ENCODE data around the gene ATAD3C. TPM values are rescaled to one million over a fixed set of nuclear protein-coding genes. Genes with fewer than 3 reads are reported as not detected.
"Not testable (repeated sequence)": the region's sequence is repeated elsewhere in the genome, so short reads cannot be mapped to it uniquely, and the experiment has no call there.

The ATAD3C gene
- polyA plus RNA-seq (2013, experiment 1 of 4), result 0.96 TPM
- 1.0 TPM for polyA plus RNA-seq (2013, experiment 2 of 4)
- polyA plus RNA-seq (2013, experiment 3 of 4), result 0.21 TPM
- polyA plus RNA-seq (2013, experiment 4 of 4), result 1.1 TPM

- H3K27ac ChIP-seq (ENCODE audit: insufficient read depth, low read depth, low read length, poor library complexity, severe bottlenecking), result no peak within 1 kb of the TSS
- no peaks in the 10 kb centered on the region for H3K9me3 ChIP-seq (ENCODE audit: control insufficient read depth, low read length)
- no peaks in the 10 kb centered on the region for H3K4me1 ChIP-seq (ENCODE audit: control insufficient read depth, insufficient read depth, low read length)
- 90 to 96% methylated on average over 6 of the region's 6 CpGs for WGBS, 2 experiments
- H3K36me3 ChIP-seq (ENCODE audit: control insufficient read depth, insufficient read depth, low read length), result no peaks in the 10 kb centered on the region
- no peaks in the 10 kb centered on the region for H3K27me3 ChIP-seq (ENCODE audit: control insufficient read depth, insufficient read depth, low read length, poor library complexity, severe bottlenecking)
- H3K4me3 ChIP-seq (ENCODE audit: insufficient read depth, low read depth, low read length), result no peak within 1 kb of the TSS
These were observed at the start of gene ATAD3C for GRCh38 chr1:1449099-1449739. TSS of gene ATAD3C (plus strand) at chr1:1449689. CDS start at chr1:1450684, 995 bp downstream.

- peak overlapping the region; percentile 33 for H3K27ac ChIP-seq (ENCODE audit: insufficient read depth, low read depth, low read length, poor library complexity, severe bottlenecking)
- peaks cover 33% of the 10 kb centered on the region for H3K36me3 ChIP-seq (ENCODE audit: control insufficient read depth, insufficient read depth, low read length)
- WGBS, 2 experiments, result 11 to 12% methylated on average over 34 of the region's 34 CpGs
- peak overlapping the region; percentile 100 for H3K4me3 ChIP-seq (ENCODE audit: insufficient read depth, low read depth, low read length)
- H3K9me3 ChIP-seq (ENCODE audit: control insufficient read depth, low read length), result no peaks in the 10 kb centered on the region
- H3K27me3 ChIP-seq (ENCODE audit: control insufficient read depth, insufficient read depth, low read length, poor library complexity, severe bottlenecking), result no peaks in the 10 kb centered on the region
- H3K4me1 ChIP-seq (ENCODE audit: control insufficient read depth, insufficient read depth, low read length), result peaks cover 14% of the 10 kb centered on the region
These were observed 49.5 kb upstream of the ATAD3C start for GRCh38 chr1:1399872-1400575.

- H3K4me1 ChIP-seq (ENCODE audit: control insufficient read depth, insufficient read depth, low read length), result peaks cover 16% of the 10 kb centered on the region
- H3K36me3 ChIP-seq (ENCODE audit: control insufficient read depth, insufficient read depth, low read length), result peaks cover 32% of the 10 kb centered on the region
- no peaks in the 10 kb centered on the region for H3K27me3 ChIP-seq (ENCODE audit: control insufficient read depth, insufficient read depth, low read length, poor library complexity, severe bottlenecking)
- WGBS, 2 experiments, result 95 to 96% methylated on average over 22 of the region's 22 CpGs
- peak overlapping the region; percentile 100 for H3K4me3 ChIP-seq (ENCODE audit: insufficient read depth, low read depth, low read length)
- H3K27ac ChIP-seq (ENCODE audit: insufficient read depth, low read depth, low read length, poor library complexity, severe bottlenecking), result no peak overlapping the region
- no peaks in the 10 kb centered on the region for H3K9me3 ChIP-seq (ENCODE audit: control insufficient read depth, low read length)
These were observed 48.7 kb upstream of the ATAD3C start for GRCh38 chr1:1400576-1401456.

- H3K27me3 ChIP-seq (ENCODE audit: control insufficient read depth, insufficient read depth, low read length, poor library complexity, severe bottlenecking), result no peaks in the 10 kb centered on the region
- WGBS, 2 experiments, result 95 to 96% methylated on average over 7 of the region's 7 CpGs
- H3K4me3 ChIP-seq (ENCODE audit: insufficient read depth, low read depth, low read length), result no peak overlapping the region
- H3K27ac ChIP-seq (ENCODE audit: insufficient read depth, low read depth, low read length, poor library complexity, severe bottlenecking), result no peak overlapping the region
- H3K4me1 ChIP-seq (ENCODE audit: control insufficient read depth, insufficient read depth, low read length), result peaks cover 21% of the 10 kb centered on the region
- H3K9me3 ChIP-seq (ENCODE audit: control insufficient read depth, low read length), result no peaks in the 10 kb centered on the region
- peaks cover 32% of the 10 kb centered on the region for H3K36me3 ChIP-seq (ENCODE audit: control insufficient read depth, insufficient read depth, low read length)
These were observed 48.0 kb upstream of the ATAD3C start for GRCh38 chr1:1401457-1402010.

- 87 to 89% methylated on average over 20 of the region's 20 CpGs for WGBS, 2 experiments
- Histone ChIP-seq H3K27ac (ENCODE audit: insufficient read depth, low read depth, low read length, poor library complexity, severe bottlenecking) (peak overlapping the region; percentile 63), H3K27me3 (ENCODE audit: control insufficient read depth, insufficient read depth, low read length, poor library complexity, severe bottlenecking) (no peaks in the 10 kb centered on the region), H3K4me3 (ENCODE audit: insufficient read depth, low read depth, low read length) (no peak overlapping the region), H3K9me3 (ENCODE audit: control insufficient read depth, low read length) (no peaks in the 10 kb centered on the region), H3K36me3 (ENCODE audit: control insufficient read depth, insufficient read depth, low read length) (peaks cover 27% of the 10 kb centered on the region), H3K4me1 (ENCODE audit: control insufficient read depth, insufficient read depth, low read length) (peaks cover 21% of the 10 kb centered on the region)
These were observed 47.2 kb upstream of the ATAD3C start for GRCh38 chr1:1402072-1402900.

GRCh38 chr1:1402901-1403392 is 46.5 kb upstream of the ATAD3C start:
- H3K36me3 ChIP-seq (ENCODE audit: control insufficient read depth, insufficient read depth, low read length), result peaks cover 20% of the 10 kb centered on the region
- WGBS, 2 experiments, result 92% methylated on average over 9 of the region's 9 CpGs
- H3K4me1 ChIP-seq (ENCODE audit: control insufficient read depth, insufficient read depth, low read length), result peaks cover 14% of the 10 kb centered on the region
- H3K9me3 ChIP-seq (ENCODE audit: control insufficient read depth, low read length); H3K4me3 ChIP-seq (ENCODE audit: insufficient read depth, low read depth, low read length); H3K27me3 ChIP-seq (ENCODE audit: control insufficient read depth, insufficient read depth, low read length, poor library complexity, severe bottlenecking); H3K27ac ChIP-seq (ENCODE audit: insufficient read depth, low read depth, low read length, poor library complexity, severe bottlenecking): not testable (repeated sequence)

- peaks cover 20% of the 10 kb centered on the region for H3K36me3 ChIP-seq (ENCODE audit: control insufficient read depth, insufficient read depth, low read length)
- H3K4me3 ChIP-seq (ENCODE audit: insufficient read depth, low read depth, low read length), result no peak overlapping the region
- H3K27ac ChIP-seq (ENCODE audit: insufficient read depth, low read depth, low read length, poor library complexity, severe bottlenecking), result no peak overlapping the region
- no peaks in the 10 kb centered on the region for H3K9me3 ChIP-seq (ENCODE audit: control insufficient read depth, low read length)
- peaks cover 14% of the 10 kb centered on the region for H3K4me1 ChIP-seq (ENCODE audit: control insufficient read depth, insufficient read depth, low read length)
- 93 to 97% methylated on average over 7 of the region's 7 CpGs for WGBS, 2 experiments
- no peaks in the 10 kb centered on the region for H3K27me3 ChIP-seq (ENCODE audit: control insufficient read depth, insufficient read depth, low read length, poor library complexity, severe bottlenecking)
These were observed 45.8 kb upstream of the ATAD3C start for GRCh38 chr1:1403653-1404052.

GRCh38 chr1:1406101-1406820 is 43.2 kb upstream of the ATAD3C start:
- H3K9me3 ChIP-seq (ENCODE audit: control insufficient read depth, low read length), result no peaks in the 10 kb centered on the region
- no peak overlapping the region for H3K27ac ChIP-seq (ENCODE audit: insufficient read depth, low read depth, low read length, poor library complexity, severe bottlenecking)
- H3K27me3 ChIP-seq (ENCODE audit: control insufficient read depth, insufficient read depth, low read length, poor library complexity, severe bottlenecking), result no peaks in the 10 kb centered on the region
- peak overlapping the region; percentile 88 for H3K4me3 ChIP-seq (ENCODE audit: insufficient read depth, low read depth, low read length)
- H3K4me1 ChIP-seq (ENCODE audit: control insufficient read depth, insufficient read depth, low read length), result peaks cover 17% of the 10 kb centered on the region
- WGBS, 2 experiments, result 51 to 53% methylated on average over 43 of the region's 43 CpGs
- H3K36me3 ChIP-seq (ENCODE audit: control insufficient read depth, insufficient read depth, low read length), result peaks cover 20% of the 10 kb centered on the region
